Measurements from ENCODE around the gene C1QL4.

The C1QL4 gene

GRCh38 chr12:49347311-49348193 is 10.6 kb upstream of the C1QL4 start:
- DNase-seq (ENCODE audit: low read depth): no peak

GRCh38 chr12:49346659-49347310 is 9.8 kb upstream of the C1QL4 start, which contains the start of gene DNAJC22:
TSS of gene DNAJC22 (plus strand) at chr12:49346888. CDS start at chr12:49348873, 1,985 bp downstream.
- no peak for DNase-seq (ENCODE audit: low read depth)

GRCh38 chr12:49345825-49346658 is 9.1 kb upstream of the C1QL4 start:
- DNase-seq (ENCODE audit: low read depth): no peak

GRCh38 chr12:49345051-49345824 is 8.2 kb upstream of the C1QL4 start:
- DNase-seq (ENCODE audit: low read depth): no peak

- no peak for DNase-seq (ENCODE audit: low read depth)
These were observed 7.6 kb upstream of the C1QL4 start for GRCh38 chr12:49344486-49345050.

- no peak for DNase-seq (ENCODE audit: low read depth)
These were observed 6.1 kb upstream of the C1QL4 start for GRCh38 chr12:49342914-49343731.

GRCh38 chr12:49342066-49342913 is 5.3 kb upstream of the C1QL4 start:
- DNase-seq (ENCODE audit: low read depth): peak; percentile 81

GRCh38 chr12:49341777-49342065 is 4.7 kb upstream of the C1QL4 start:
- no peak for DNase-seq (ENCODE audit: low read depth)

- DNase-seq (ENCODE audit: low read depth): no peak
These were observed 4.2 kb upstream of the C1QL4 start for GRCh38 chr12:49340971-49341776.

- no peak for DNase-seq (ENCODE audit: low read depth)
These were observed 3.3 kb upstream of the C1QL4 start for GRCh38 chr12:49340095-49340870.

- DNase-seq (ENCODE audit: low read depth): no peak
These were observed 2.5 kb upstream of the C1QL4 start for GRCh38 chr12:49339464-49339861.

- no peak for DNase-seq (ENCODE audit: low read depth)
These were observed 2.0 kb upstream of the C1QL4 start for GRCh38 chr12:49338830-49339463.

GRCh38 chr12:49335955-49336644 is 888 bp downstream of the C1QL4 start:
- no peak for DNase-seq (ENCODE audit: low read depth)

GRCh38 chr12:49335118-49335954 is 1.7 kb downstream of the C1QL4 start:
- DNase-seq (ENCODE audit: low read depth): no peak

- no peak for DNase-seq (ENCODE audit: low read depth)
These were observed 2.3 kb downstream of the C1QL4 start for GRCh38 chr12:49334681-49335080.

- DNase-seq (ENCODE audit: low read depth): no peak
These were observed 2.8 kb downstream of the C1QL4 start for GRCh38 chr12:49334226-49334625.
